ENCODE measurements around the gene UNG. TPM values are rescaled to one million over a fixed set of nuclear protein-coding genes. Genes with fewer than 3 reads are reported as not detected.

The UNG gene
- total RNA-seq, 4 donors from 2014 or later, result 21.6 to 32.7 (median 27.9) TPM

GRCh38 chr12:109064143-109064542 is 33.3 kb upstream of the UNG start:
- DNase-seq, result no peak
- Histone ChIP-seq H3K4me1 (no peaks in the 10 kb centered on the region), H3K27ac (no peak overlapping the region), H3K4me3 (no peak overlapping the region), H3K9me3 (no peaks in the 10 kb centered on the region), H3K36me3 (no peaks in the 10 kb centered on the region), H3K27me3 (no peaks in the 10 kb centered on the region)
- TF ChIP-seq CTCF (IDR thresholded peaks at IDR 0.05), result no peak
- no peak for TF ChIP-seq POLR2A (IDR thresholded peaks at IDR 0.05)
- intact Hi-C loops (cut with DNase I; ENCODE audit: low total_unique reads), result no loop called here

- no peaks in the 10 kb centered on the region for H3K9me3 ChIP-seq
- H3K27me3 ChIP-seq, result no peaks in the 10 kb centered on the region
- intact Hi-C loops (cut with DNase I; ENCODE audit: low total_unique reads), result no loop called here
- no peak for TF ChIP-seq CTCF (IDR thresholded peaks at IDR 0.05)
- no peaks in the 10 kb centered on the region for H3K4me1 ChIP-seq
- no peak overlapping the region for H3K4me3 ChIP-seq
- H3K27ac ChIP-seq, result no peak overlapping the region
- DNase-seq, result no peak
- H3K36me3 ChIP-seq, result no peaks in the 10 kb centered on the region
Observed at GRCh38 chr12:109065154-109065852, 32.1 kb upstream of the UNG start.

GRCh38 chr12:109065853-109066193 is 31.6 kb upstream of the UNG start:
- Histone ChIP-seq H3K27ac (no peak overlapping the region), H3K9me3 (no peaks in the 10 kb centered on the region), H3K36me3 (no peaks in the 10 kb centered on the region), H3K27me3 (no peaks in the 10 kb centered on the region), H3K4me3 (no peak overlapping the region), H3K4me1 (no peaks in the 10 kb centered on the region)
- no peak for DNase-seq
- TF ChIP-seq POLR2A (IDR thresholded peaks at IDR 0.05) (no peak), CTCF (IDR thresholded peaks at IDR 0.05) (no peak)
- intact Hi-C loops (cut with DNase I; ENCODE audit: low total_unique reads), result no loop called here

- no peak overlapping the region for H3K27ac ChIP-seq
- no peaks in the 10 kb centered on the region for H3K9me3 ChIP-seq
- no peaks in the 10 kb centered on the region for H3K4me1 ChIP-seq
- intact Hi-C loops (cut with DNase I; ENCODE audit: low total_unique reads), result no loop called here
- no peaks in the 10 kb centered on the region for H3K36me3 ChIP-seq
- TF ChIP-seq CTCF (IDR thresholded peaks at IDR 0.05) (no peak), POLR2A (IDR thresholded peaks at IDR 0.05) (no peak)
- no peaks in the 10 kb centered on the region for H3K27me3 ChIP-seq
- H3K4me3 ChIP-seq, result no peak overlapping the region
- DNase-seq, result no peak
Observed at GRCh38 chr12:109069307-109070271, 27.8 kb upstream of the UNG start.

- TF ChIP-seq POLR2A (IDR thresholded peaks at IDR 0.05), result no peak
- no peak for TF ChIP-seq CTCF (IDR thresholded peaks at IDR 0.05)
- H3K36me3 ChIP-seq, result no peaks in the 10 kb centered on the region
- intact Hi-C loops (cut with DNase I; ENCODE audit: low total_unique reads), result no loop called here
Observed at GRCh38 chr12:109074866-109075265, 22.5 kb upstream of the UNG start.

More at GRCh38 chr12:109074866-109075265, 22.5 kb upstream of the UNG start:
- Histone ChIP-seq H3K4me1 (no peaks in the 10 kb centered on the region), H3K27me3 (no peaks in the 10 kb centered on the region), H3K9me3 (no peaks in the 10 kb centered on the region), H3K4me3 (no peak overlapping the region), H3K27ac (no peak overlapping the region)
- no peak for DNase-seq
